Measurements from ENCODE around the gene SGF29. TPM values are rescaled to one million over a fixed set of nuclear protein-coding genes. Genes with fewer than 3 reads are reported as not detected.
"Not testable (repeated sequence)": the region's sequence is repeated elsewhere in the genome, so short reads cannot be mapped to it uniquely, and the experiment has no call there.

The SGF29 gene
- total RNA-seq, 2 donors from 2014 or later = 24.0 to 35.8 TPM

- not testable (repeated sequence) for H3K4me3 Mint-ChIP-seq; H3K27me3 Mint-ChIP-seq; DNase-seq (ENCODE audit: low spot score); ATAC-seq; H3K36me3 Mint-ChIP-seq; H3K4me1 Mint-ChIP-seq (ENCODE audit: low read depth in 2 of 2); H3K9me3 Mint-ChIP-seq; H3K27ac Mint-ChIP-seq
Observed at GRCh38 chr16:28636093-28636823, 82.5 kb downstream of the SGF29 start.

- not testable (repeated sequence) for H3K36me3 Mint-ChIP-seq; H3K9me3 Mint-ChIP-seq; H3K27me3 Mint-ChIP-seq; H3K4me1 Mint-ChIP-seq (ENCODE audit: low read depth in 2 of 2); H3K4me3 Mint-ChIP-seq; ATAC-seq; DNase-seq (ENCODE audit: low spot score); H3K27ac Mint-ChIP-seq
Observed at GRCh38 chr16:28637765-28638164, 84.0 kb downstream of the SGF29 start, which contains the start of gene NPIPB8. Gene NPIPB8 (plus strand): TSS chr16:28638065. CDS start chr16:28638361, 296 bp downstream.

GRCh38 chr16:28638359-28638758 lies 84.6 kb downstream of the SGF29 start:
- H3K4me1 Mint-ChIP-seq (ENCODE audit: low read depth in 2 of 2); H3K9me3 Mint-ChIP-seq; ATAC-seq; DNase-seq (ENCODE audit: low spot score); H3K36me3 Mint-ChIP-seq; H3K27me3 Mint-ChIP-seq; H3K4me3 Mint-ChIP-seq; H3K27ac Mint-ChIP-seq: not testable (repeated sequence)

GRCh38 chr16:28639959-28640358 lies 86.2 kb downstream of the SGF29 start:
- DNase-seq (ENCODE audit: low spot score); H3K4me1 Mint-ChIP-seq (ENCODE audit: low read depth in 2 of 2); H3K4me3 Mint-ChIP-seq; H3K27me3 Mint-ChIP-seq; H3K9me3 Mint-ChIP-seq; ATAC-seq; H3K27ac Mint-ChIP-seq; H3K36me3 Mint-ChIP-seq: not testable (repeated sequence)

Other genes starting within 250 kb of the SGF29 start
- 10 to 100 TPM in 1 of 2 donors, not detected in 1; 13.8 TPM for gene NPIPB6, start 190.4 kb upstream of the SGF29 start, total RNA-seq
- gene EIF3CL, start 150.1 kb upstream of the SGF29 start, total RNA-seq = 100 to 1,000 TPM in 1 of 2 donors, 10 to 100 TPM in 1; 81.0 to 119 TPM
- under 1 TPM; 0.31 to 0.47 TPM for gene NPIPB7, start 81.6 kb upstream of the SGF29 start, total RNA-seq
- 10 to 100 TPM; 38.1 to 49.1 TPM for gene CLN3, start 61.8 kb upstream of the SGF29 start, total RNA-seq
- 10 to 100 TPM; 12.5 to 20.4 TPM for gene APOBR, start 59.3 kb upstream of the SGF29 start, total RNA-seq
- 1 to 10 TPM in 1 of 2 donors, under 1 TPM in 1; 0.70 to 4.4 TPM for gene IL27, start 47.1 kb upstream of the SGF29 start, total RNA-seq
- gene NUPR1, start 14.9 kb upstream of the SGF29 start, total RNA-seq = not detected
- gene SULT1A2, start 43.1 kb downstream of the SGF29 start, total RNA-seq = under 1 TPM in 1 of 2 donors, not detected in 1; 0.61 TPM
- 1 to 10 TPM; 4.4 to 7.8 TPM for gene SULT1A1, start 56.1 kb downstream of the SGF29 start, total RNA-seq
- under 1 TPM in 1 of 2 donors, not detected in 1; 0.31 TPM for gene NPIPB8, start 84.1 kb downstream of the SGF29 start, total RNA-seq
- gene EIF3C, start 157.5 kb downstream of the SGF29 start, total RNA-seq = 100 to 1,000 TPM; 475 to 520 TPM
- gene NPIPB9, start 197.9 kb downstream of the SGF29 start, total RNA-seq = 1 to 10 TPM; 4.9 to 7.8 TPM

Measured in natural killer cell treated with Interleukin-12 subunit alpha and Interleukin-12 subunit beta and Interleukin-15 and Interleukin-18, amount 100 ng/mL, for 72 hours (primary cell).